Osteocyte (in vitro differentiated cells): Measurements from ENCODE around the gene DYNC1I1. TPM values are rescaled to one million over a fixed set of nuclear protein-coding genes. Genes with fewer than 3 reads are reported as not detected.

ENCODE experiments used
- DNase-seq: peaks from one replicate; pipeline ENCODE4 v3.0.0; 2021; ENCODE audit warnings: mixed read lengths; ENCODE audit not compliant: unreplicated experiment; ENCODE audit errors: extremely low spot score
- H3K27ac Mint-ChIP-seq: one replicate; pipeline ENCODE4 v1.8.0; 2021; ENCODE audit warnings: mild to moderate bottlenecking, mixed read lengths; ENCODE audit not compliant: unreplicated experiment
- H3K27me3 Mint-ChIP-seq: one replicate; pipeline ENCODE4 v1.8.0; 2021; ENCODE audit warnings: mixed read lengths; ENCODE audit not compliant: unreplicated experiment
- H3K36me3 Mint-ChIP-seq: one replicate; pipeline ENCODE4 v1.8.0; 2021; ENCODE audit warnings: mixed read lengths; ENCODE audit not compliant: unreplicated experiment
- H3K4me1 Mint-ChIP-seq: one replicate; pipeline ENCODE4 v1.8.0; 2021; ENCODE audit warnings: mixed read lengths; ENCODE audit not compliant: unreplicated experiment
- H3K4me3 Mint-ChIP-seq: one replicate; pipeline ENCODE4 v1.8.0; 2021; ENCODE audit warnings: mild to moderate bottlenecking, moderate library complexity, mixed read lengths; ENCODE audit not compliant: unreplicated experiment
- H3K9me3 Mint-ChIP-seq: one replicate; pipeline ENCODE4 v1.8.0; 2021; ENCODE audit warnings: mixed read lengths; ENCODE audit not compliant: unreplicated experiment
- total RNA-seq: library from RNA; stranded (reverse); gene quantifications from 2 replicates; pipeline ENCODE4 v1.2.1, GENCODE V29; 2021
- TF ChIP-seq, protein P1 (sequence below): fragments of 200-600 bp; sonication (generic); IDR thresholded peaks from 2 replicates; pipeline ENCODE4 v1.5.0; 2021; ENCODE audit warnings: antibody characterized with exemption, mild to moderate bottlenecking, moderate library complexity

Gene DYNC1I1
- total RNA-seq, 1 donor from 2014 or later = 43.3 TPM

DNA sequence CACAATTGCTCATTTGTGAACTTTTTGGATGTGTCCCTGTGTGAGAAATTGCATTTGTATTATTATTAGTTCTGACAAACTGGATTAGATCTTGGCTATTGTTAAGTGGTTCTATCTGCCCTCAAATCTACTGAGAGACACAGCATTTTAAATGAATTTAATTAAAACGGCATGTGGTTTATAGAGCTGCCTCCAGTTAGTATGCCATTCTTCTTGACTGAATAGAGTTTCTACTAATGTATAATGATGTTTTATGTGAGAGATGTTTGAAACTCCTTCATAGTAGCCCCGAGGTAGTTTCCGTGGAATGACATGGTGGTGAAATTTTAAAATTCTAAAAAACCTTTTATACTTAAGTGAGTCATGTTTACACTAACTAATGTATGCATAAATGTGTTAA lies 110.9 kb downstream of the DYNC1I1 start:
- Mint-ChIP-seq H3K27me3 (no peaks in the 10 kb centered on the region), H3K4me3 (no peak overlapping the region), H3K9me3 (peaks cover 8% of the 10 kb centered on the region), H3K36me3 (peaks cover 53% of the 10 kb centered on the region), H3K4me1 (peaks cover 23% of the 10 kb centered on the region), H3K27ac (peak overlapping the region; percentile 72)
- TF ChIP-seq, protein P1, sequence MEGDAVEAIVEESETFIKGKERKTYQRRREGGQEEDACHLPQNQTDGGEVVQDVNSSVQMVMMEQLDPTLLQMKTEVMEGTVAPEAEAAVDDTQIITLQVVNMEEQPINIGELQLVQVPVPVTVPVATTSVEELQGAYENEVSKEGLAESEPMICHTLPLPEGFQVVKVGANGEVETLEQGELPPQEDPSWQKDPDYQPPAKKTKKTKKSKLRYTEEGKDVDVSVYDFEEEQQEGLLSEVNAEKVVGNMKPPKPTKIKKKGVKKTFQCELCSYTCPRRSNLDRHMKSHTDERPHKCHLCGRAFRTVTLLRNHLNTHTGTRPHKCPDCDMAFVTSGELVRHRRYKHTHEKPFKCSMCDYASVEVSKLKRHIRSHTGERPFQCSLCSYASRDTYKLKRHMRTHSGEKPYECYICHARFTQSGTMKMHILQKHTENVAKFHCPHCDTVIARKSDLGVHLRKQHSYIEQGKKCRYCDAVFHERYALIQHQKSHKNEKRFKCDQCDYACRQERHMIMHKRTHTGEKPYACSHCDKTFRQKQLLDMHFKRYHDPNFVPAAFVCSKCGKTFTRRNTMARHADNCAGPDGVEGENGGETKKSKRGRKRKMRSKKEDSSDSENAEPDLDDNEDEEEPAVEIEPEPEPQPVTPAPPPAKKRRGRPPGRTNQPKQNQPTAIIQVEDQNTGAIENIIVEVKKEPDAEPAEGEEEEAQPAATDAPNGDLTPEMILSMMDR = no peak
- no peak for DNase-seq

DNA sequence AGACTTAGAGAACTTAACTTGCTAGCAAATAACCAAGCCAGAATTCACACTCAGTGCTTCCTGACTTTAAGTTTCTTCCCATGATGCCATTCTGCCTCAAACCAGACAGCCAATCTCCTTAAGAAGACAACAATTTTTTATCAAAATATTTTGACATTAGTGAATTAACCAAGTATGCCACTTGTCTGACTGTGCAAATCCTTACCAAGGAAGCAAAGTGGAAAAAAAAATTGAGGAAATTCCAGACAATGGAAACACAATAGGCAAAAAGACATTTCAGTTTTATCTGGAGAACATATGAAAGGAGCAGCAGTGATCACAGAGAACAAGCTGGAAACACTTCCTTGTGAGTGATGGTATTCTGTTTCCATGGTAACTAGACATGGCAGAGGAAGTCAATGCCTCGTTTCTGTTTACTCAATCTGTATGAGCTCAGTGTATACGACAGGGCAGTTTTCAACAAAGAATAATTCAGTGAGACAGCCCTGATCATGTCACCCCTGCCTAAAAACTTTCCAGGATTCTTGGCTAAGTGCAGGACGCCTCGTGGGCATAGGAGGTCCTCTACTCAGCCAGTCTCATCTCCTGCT lies 114.2 kb downstream of the DYNC1I1 start:
- peak overlapping the region; percentile 73 for H3K27ac Mint-ChIP-seq

GRCh38 chr7:95893484-95893883 lies 121.1 kb downstream of the DYNC1I1 start:
- Mint-ChIP-seq H3K36me3 (peaks cover 12% of the 10 kb centered on the region), H3K4me1 (peaks cover 8% of the 10 kb centered on the region), H3K27me3 (no peaks in the 10 kb centered on the region), H3K9me3 (no peaks in the 10 kb centered on the region), H3K4me3 (no peak overlapping the region), H3K27ac (no peak overlapping the region)
- DNase-seq = no peak
- TF ChIP-seq, protein P1 = no peak

More for the DNA sequence above, 114.2 kb downstream of the DYNC1I1 start:
- Mint-ChIP-seq H3K36me3 (peaks cover 35% of the 10 kb centered on the region), H3K4me3 (no peak overlapping the region), H3K27me3 (no peaks in the 10 kb centered on the region), H3K9me3 (no peaks in the 10 kb centered on the region), H3K4me1 (peaks cover 24% of the 10 kb centered on the region)
- TF ChIP-seq, protein P1 = no peak
- DNase-seq = no peak

- TF ChIP-seq, protein P1 = no peak
- no peak overlapping the region for H3K27ac Mint-ChIP-seq
- DNase-seq = no peak
- H3K27me3 Mint-ChIP-seq = no peaks in the 10 kb centered on the region
- peaks cover 6% of the 10 kb centered on the region for H3K4me1 Mint-ChIP-seq
- H3K36me3 Mint-ChIP-seq = peaks cover 5% of the 10 kb centered on the region
- H3K9me3 Mint-ChIP-seq = no peaks in the 10 kb centered on the region
- H3K4me3 Mint-ChIP-seq = no peak overlapping the region
Observed at GRCh38 chr7:95897557-95898251, 125.3 kb downstream of the DYNC1I1 start.

GRCh38 chr7:95899919-95900513 lies 127.7 kb downstream of the DYNC1I1 start:
- H3K27ac Mint-ChIP-seq = no peak overlapping the region
- peaks cover 6% of the 10 kb centered on the region for H3K36me3 Mint-ChIP-seq
- no peak overlapping the region for H3K4me3 Mint-ChIP-seq
- TF ChIP-seq, protein P1 = no peak
- no peak for DNase-seq
- H3K27me3 Mint-ChIP-seq = no peaks in the 10 kb centered on the region
- H3K9me3 Mint-ChIP-seq = no peaks in the 10 kb centered on the region
- peaks cover 3% of the 10 kb centered on the region for H3K4me1 Mint-ChIP-seq
